Mesendoderm (in vitro differentiated cells): Measurements from ENCODE around the gene RNF220.

Experiments used
- DNase-seq: peaks from one replicate; pipeline ENCODE4 v3.0.0; 2013
- H2AK5ac ChIP-seq: 2 replicates; pipeline ENCODE4 v1.6.1; 2013; ENCODE audit warnings: low read length, inconsistent platforms
- H2BK120ac ChIP-seq: 2 replicates; pipeline ENCODE4 v1.6.1; 2013; ENCODE audit warnings: low read depth, mild to moderate bottlenecking, low read length, moderate library complexity, mixed read lengths
- H2BK15ac ChIP-seq: replicated peaks from 2 replicates; pipeline ENCODE4 v1.6.1; 2013; ENCODE audit warnings: low read depth, mild to moderate bottlenecking, moderate library complexity
- H2BK5ac ChIP-seq: 2 replicates; pipeline ENCODE4 v1.6.1; 2013; ENCODE audit warnings: low read length, inconsistent platforms
- H3K18ac ChIP-seq: 2 replicates; pipeline ENCODE4 v1.6.1; 2013; ENCODE audit warnings: mild to moderate bottlenecking, low read length, mixed read lengths
- H3K23ac ChIP-seq: one replicate; pipeline ENCODE4 v1.6.1; 2013; ENCODE audit warnings: low read length
- H3K27ac ChIP-seq: 2 replicates; pipeline ENCODE4 v1.5.1; 2013; ENCODE audit warnings: low read depth, mild to moderate bottlenecking, inconsistent platforms, low read length, moderate library complexity
- H3K27me3 ChIP-seq: 2 replicates; pipeline ENCODE4 v1.6.1; 2013; ENCODE audit warnings: low read length, control low read depth, mild to moderate bottlenecking, inconsistent platforms; ENCODE audit not compliant: insufficient read depth, poor library complexity
- H3K36me3 ChIP-seq: 2 replicates; pipeline ENCODE4 v1.6.1; 2013; ENCODE audit warnings: low read length, inconsistent platforms; ENCODE audit not compliant: control insufficient read depth, insufficient read depth
- H3K4ac ChIP-seq: one replicate; pipeline ENCODE4 v1.6.1; 2013; ENCODE audit warnings: low read depth, mild to moderate bottlenecking, low read length, moderate library complexity
- H3K4me1 ChIP-seq: 2 replicates; pipeline ENCODE4 v1.6.1; 2013; ENCODE audit warnings: low read depth, low read length, inconsistent platforms; ENCODE audit not compliant: control insufficient read depth
- H3K4me2 ChIP-seq: 2 replicates; pipeline ENCODE4 v1.6.1; 2013; ENCODE audit warnings: low read length
- H3K4me3 ChIP-seq: 2 replicates; pipeline ENCODE4 v1.5.1; 2013; ENCODE audit warnings: mild to moderate bottlenecking, low read length
- H3K56ac ChIP-seq: one replicate; pipeline ENCODE4 v1.6.1; 2013; ENCODE audit warnings: low read length
- H3K79me1 ChIP-seq: 2 replicates; pipeline ENCODE4 v1.6.1; 2013; ENCODE audit warnings: low read length, inconsistent platforms
- H3K79me2 ChIP-seq: 2 replicates; pipeline ENCODE4 v1.6.1; 2013; ENCODE audit warnings: mild to moderate bottlenecking, low read length; ENCODE audit not compliant: control insufficient read depth, insufficient read depth
- H3K9ac ChIP-seq: 2 replicates; pipeline ENCODE4 v1.6.1; 2013; ENCODE audit warnings: low read length, inconsistent platforms
- H4K5ac ChIP-seq: one replicate; pipeline ENCODE4 v1.6.1; 2013; ENCODE audit warnings: low read length
- H4K8ac ChIP-seq: one replicate; pipeline ENCODE4 v1.6.1; 2013; ENCODE audit warnings: low read depth, mild to moderate bottlenecking, control low read depth, low read length, moderate library complexity
- WGBS: extraction: QIAGEN DNeasy Blood & Tissue Kit; methylation state at CpG from one replicate; pipeline ENCODE4 v1.1.7; 2013; ENCODE audit warnings: low lambda C conversion rate, missing lambda C conversion rate; ENCODE audit not compliant: insufficient coverage; ENCODE audit errors: extremely low coverage; 5-methylcytosine and 5-hydroxymethylcytosine counted together

RNF220 gene

DNA sequence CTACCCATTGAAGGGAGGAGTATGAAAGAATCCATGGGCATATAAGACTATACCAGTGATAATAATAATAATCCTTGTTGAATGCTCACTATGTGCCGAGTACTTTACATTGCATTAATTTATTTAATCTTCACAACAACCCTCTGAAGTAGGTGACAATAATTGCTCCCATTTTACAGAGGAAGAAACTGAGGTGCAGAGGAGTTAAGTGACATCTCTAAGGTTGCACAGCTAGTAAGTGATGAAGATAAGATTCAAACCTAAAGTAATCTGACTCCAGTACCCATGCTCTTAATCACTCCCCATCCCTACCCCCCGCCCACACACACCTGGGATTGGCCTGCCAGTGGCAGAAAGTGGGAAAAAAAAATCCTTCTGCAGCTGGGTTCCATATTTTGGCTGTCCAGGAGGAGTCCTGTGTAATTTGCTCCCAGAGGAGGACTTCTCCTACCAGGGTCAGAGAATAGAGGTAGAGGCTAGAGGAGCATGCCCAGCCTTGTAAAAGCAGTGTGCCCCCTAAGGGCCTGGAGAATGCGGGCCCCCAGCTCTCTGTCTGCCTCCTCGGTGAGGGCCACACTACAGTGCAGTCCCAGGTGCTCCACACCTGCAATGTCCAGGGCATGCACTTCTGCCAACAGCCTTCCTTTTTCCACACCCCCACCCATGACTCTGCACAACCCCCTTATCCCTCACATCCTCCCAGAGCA lies 211.4 kb downstream of the RNF220 start:
- H4K8ac ChIP-seq: no peak overlapping the region
- H3K23ac ChIP-seq: no peak overlapping the region

DNA sequence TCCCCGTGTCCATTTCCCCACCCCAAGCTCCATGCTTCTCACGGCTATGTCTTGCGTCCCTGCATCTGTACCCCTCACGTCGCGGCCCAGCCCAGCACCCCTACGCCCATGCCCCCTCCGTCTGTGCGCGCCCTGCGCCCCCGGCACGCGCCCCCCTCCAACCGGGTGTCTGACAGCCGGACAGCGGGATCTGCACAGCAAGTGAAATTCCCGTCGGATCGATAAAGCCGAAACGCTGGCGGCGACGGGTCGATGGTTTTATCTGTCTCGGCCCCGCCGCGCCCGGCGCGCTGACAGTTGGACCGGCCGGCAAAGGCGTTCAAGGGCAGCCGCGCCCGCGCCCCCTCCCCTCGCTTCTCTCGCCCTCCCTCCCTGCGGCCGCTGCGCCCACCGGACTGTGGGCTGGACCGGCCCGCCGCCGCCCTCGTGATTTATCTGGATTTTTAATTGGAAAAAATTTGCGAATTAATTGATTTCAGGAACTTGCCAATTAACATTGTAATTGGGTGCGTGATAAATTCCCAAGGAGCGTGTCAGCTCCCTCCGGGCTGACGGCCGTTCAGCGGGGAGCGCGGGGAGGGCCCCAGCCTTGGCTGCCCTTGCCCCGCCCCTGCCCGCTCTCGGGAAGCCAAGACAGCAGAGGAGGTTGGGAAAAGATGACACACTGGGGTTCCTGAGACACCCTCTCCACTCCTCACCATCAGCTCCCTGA lies 212.1 kb downstream of the RNF220 start:
- peak; percentile 13 for DNase-seq
- Histone ChIP-seq H2BK5ac (no peak overlapping the region), H4K8ac (no peak overlapping the region), H3K79me1 (no peaks in the 10 kb centered on the region), H3K27me3 (peaks cover 3% of the 10 kb centered on the region), H3K27ac (no peak overlapping the region), H3K18ac (no peak overlapping the region), H3K36me3 (no peaks in the 10 kb centered on the region), H3K23ac (no peak overlapping the region), H3K4ac (no peak overlapping the region), H3K79me2 (no peaks in the 10 kb centered on the region), H2BK120ac (no peak overlapping the region), H4K5ac (no peak overlapping the region), H2BK15ac (no peak overlapping the region), H3K4me3 (no peak overlapping the region), H3K4me1 (no peaks in the 10 kb centered on the region), H3K9ac (peak overlapping the region; percentile 22), H2AK5ac (no peak overlapping the region), H3K4me2 (peak overlapping the region; percentile 59), H3K56ac (peak overlapping the region; percentile 62)
- no CpG with 5 or more reads among the region's 63 CpGs for WGBS

More for the DNA sequence above, 211.4 kb downstream of the RNF220 start:
- H3K9ac ChIP-seq: no peak overlapping the region
- no peak overlapping the region for H3K27ac ChIP-seq
- DNase-seq: no peak
- H3K79me1 ChIP-seq: no peaks in the 10 kb centered on the region
- no peak overlapping the region for H2AK5ac ChIP-seq
- H3K4me2 ChIP-seq: peak overlapping the region; percentile 59
- no peak overlapping the region for H2BK5ac ChIP-seq
- no peak overlapping the region for H3K18ac ChIP-seq
- no peaks in the 10 kb centered on the region for H3K79me2 ChIP-seq
- H3K4me3 ChIP-seq: no peak overlapping the region
- no peak overlapping the region for H3K4ac ChIP-seq
- no peak overlapping the region for H2BK15ac ChIP-seq
- H2BK120ac ChIP-seq: no peak overlapping the region
- H3K36me3 ChIP-seq: no peaks in the 10 kb centered on the region
- peaks cover 3% of the 10 kb centered on the region for H3K27me3 ChIP-seq
- no peak overlapping the region for H4K5ac ChIP-seq
- H3K4me1 ChIP-seq: no peaks in the 10 kb centered on the region
- H3K56ac ChIP-seq: peak overlapping the region; percentile 62
- WGBS: no CpG with 5 or more reads among the region's 4 CpGs

DNA sequence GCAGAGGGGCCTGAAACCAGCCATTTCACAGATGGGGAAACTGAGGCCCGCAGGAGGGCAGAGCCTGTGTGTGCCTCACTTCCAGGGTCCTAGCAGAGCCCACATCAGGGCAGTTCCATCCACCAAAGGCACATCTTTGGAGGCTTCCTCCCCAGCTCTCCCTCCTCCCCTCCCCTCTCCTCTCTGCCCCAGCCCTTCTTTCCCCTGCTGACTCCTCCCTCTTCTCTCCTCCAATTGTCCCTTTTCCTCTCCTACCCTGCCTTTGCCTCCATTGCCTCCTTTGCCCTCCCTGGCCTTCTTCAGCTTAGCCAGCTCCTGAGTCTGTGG lies 212.6 kb downstream of the RNF220 start:
- no peak overlapping the region for H4K8ac ChIP-seq
- H2BK15ac ChIP-seq: no peak overlapping the region
- H3K18ac ChIP-seq: no peak overlapping the region
- no peak overlapping the region for H3K4ac ChIP-seq
- no peaks in the 10 kb centered on the region for H3K79me2 ChIP-seq
- H2BK120ac ChIP-seq: no peak overlapping the region
- no peak overlapping the region for H3K9ac ChIP-seq
- H3K4me1 ChIP-seq: no peaks in the 10 kb centered on the region
- no peaks in the 10 kb centered on the region for H3K79me1 ChIP-seq
- H2BK5ac ChIP-seq: no peak overlapping the region
- H4K5ac ChIP-seq: no peak overlapping the region
- H3K27me3 ChIP-seq: peaks cover 3% of the 10 kb centered on the region
- H3K36me3 ChIP-seq: no peaks in the 10 kb centered on the region
- H3K27ac ChIP-seq: no peak overlapping the region
- WGBS: no CpG with 5 or more reads among the region's 1 CpG
- no peak overlapping the region for H2AK5ac ChIP-seq
- DNase-seq: no peak
- H3K4me2 ChIP-seq: no peak overlapping the region
- no peak overlapping the region for H3K4me3 ChIP-seq
- H3K23ac ChIP-seq: no peak overlapping the region
- H3K56ac ChIP-seq: no peak overlapping the region

DNA sequence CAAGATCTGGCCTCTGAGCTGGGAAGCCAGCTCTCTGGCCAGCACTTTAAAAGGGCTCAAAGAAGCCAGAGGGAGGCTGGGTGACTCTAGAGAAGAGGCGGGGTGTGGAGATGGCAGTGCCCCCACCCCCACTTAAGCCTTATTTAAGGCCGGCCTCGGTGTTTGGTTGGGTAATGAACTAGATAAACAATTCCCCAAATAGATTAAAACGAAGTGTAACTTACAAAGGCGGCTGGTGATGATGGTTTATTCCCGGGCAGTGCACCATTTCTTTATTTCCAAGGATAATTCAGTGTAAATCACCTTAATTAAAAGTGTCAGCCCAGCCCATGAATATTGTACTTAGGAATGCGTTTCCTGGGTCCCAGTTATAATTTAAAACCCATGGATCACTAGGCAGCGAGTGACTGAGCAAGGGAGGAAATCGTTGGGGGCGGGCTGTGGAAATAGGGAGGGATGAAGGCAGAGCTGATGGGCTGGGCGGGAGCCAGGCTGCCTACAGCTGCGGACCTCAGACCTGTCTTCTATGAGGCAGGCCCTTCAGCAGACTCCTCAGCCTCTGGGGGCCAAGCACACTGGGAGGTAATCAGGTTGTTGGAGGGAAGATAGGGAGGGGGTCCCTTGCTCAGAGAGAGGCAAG lies 214.3 kb downstream of the RNF220 start:
- H3K27me3 ChIP-seq: peaks cover 3% of the 10 kb centered on the region
- no peak overlapping the region for H4K5ac ChIP-seq
- H3K4me1 ChIP-seq: no peaks in the 10 kb centered on the region
- no peak overlapping the region for H3K9ac ChIP-seq
- H3K56ac ChIP-seq: no peak overlapping the region
- no peak overlapping the region for H3K18ac ChIP-seq
- DNase-seq: no peak
- H3K4me2 ChIP-seq: no peak overlapping the region
- no peak overlapping the region for H2BK120ac ChIP-seq
- no peak overlapping the region for H4K8ac ChIP-seq
- no peaks in the 10 kb centered on the region for H3K36me3 ChIP-seq
- WGBS: no CpG with 5 or more reads among the region's 12 CpGs
- H3K4me3 ChIP-seq: no peak overlapping the region
- H2BK15ac ChIP-seq: no peak overlapping the region
- no peak overlapping the region for H2AK5ac ChIP-seq
- no peaks in the 10 kb centered on the region for H3K79me1 ChIP-seq
- H3K23ac ChIP-seq: no peak overlapping the region
- H3K4ac ChIP-seq: no peak overlapping the region
- no peak overlapping the region for H3K27ac ChIP-seq
- no peaks in the 10 kb centered on the region for H3K79me2 ChIP-seq
- no peak overlapping the region for H2BK5ac ChIP-seq

DNA sequence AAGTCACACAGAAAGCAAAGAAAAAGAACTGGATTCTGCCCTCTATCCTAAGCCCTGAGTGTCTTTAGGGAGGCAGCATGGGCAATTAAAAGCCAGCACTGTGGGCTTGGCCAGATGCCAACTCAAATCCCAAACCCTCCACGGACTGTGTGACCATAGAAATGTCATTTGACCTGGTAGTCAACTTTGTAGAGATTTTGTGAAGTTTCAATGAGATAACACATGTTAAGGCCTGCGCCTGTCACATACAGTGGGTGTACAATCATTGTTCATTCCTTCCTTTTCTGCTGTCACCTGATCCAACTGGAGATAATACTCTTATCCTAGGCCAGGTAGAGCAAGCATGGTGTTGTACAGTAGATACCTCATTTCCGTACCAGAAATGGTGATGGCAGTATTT lies 215.0 kb downstream of the RNF220 start:
- no peaks in the 10 kb centered on the region for H3K79me2 ChIP-seq
- H3K4me2 ChIP-seq: no peak overlapping the region
- H3K56ac ChIP-seq: no peak overlapping the region
- no peak overlapping the region for H2BK120ac ChIP-seq
- no peak overlapping the region for H3K27ac ChIP-seq
- H3K79me1 ChIP-seq: no peaks in the 10 kb centered on the region
- no peaks in the 10 kb centered on the region for H3K36me3 ChIP-seq
- no peak for DNase-seq
- H2AK5ac ChIP-seq: no peak overlapping the region
- H3K23ac ChIP-seq: no peak overlapping the region
- no CpG with 5 or more reads among the region's 3 CpGs for WGBS
- no peak overlapping the region for H2BK15ac ChIP-seq
- H3K4me1 ChIP-seq: no peaks in the 10 kb centered on the region
- no peak overlapping the region for H3K9ac ChIP-seq
- H3K27me3 ChIP-seq: peaks cover 3% of the 10 kb centered on the region
- H3K18ac ChIP-seq: no peak overlapping the region
- H4K5ac ChIP-seq: no peak overlapping the region
- H2BK5ac ChIP-seq: no peak overlapping the region
- no peak overlapping the region for H3K4ac ChIP-seq
- no peak overlapping the region for H3K4me3 ChIP-seq
- H4K8ac ChIP-seq: no peak overlapping the region
